ACHN (cell line): Measurements from ENCODE around the gene NTN4.
A peak's percentile ranks its signal among the peaks of the same experiment; 100 is the strongest.
"Not testable (repeated sequence)": the region's sequence is repeated elsewhere in the genome, so short reads cannot be mapped to it uniquely, and the experiment has no call there.

Source experiments
- DNase-seq: peaks from one replicate; pipeline ENCODE4 v3.0.0-alpha.2; 2015
- in situ Hi-C: cut with HindIII; loops from 2 replicates; pipeline ENCODE4 v1.10.0; 2017; ENCODE audit warnings: low sequenced_read_pairs, low pct_ligation_motif_present, low pct_unique_long_range_greater_than_20kb

The NTN4 gene

DNA sequence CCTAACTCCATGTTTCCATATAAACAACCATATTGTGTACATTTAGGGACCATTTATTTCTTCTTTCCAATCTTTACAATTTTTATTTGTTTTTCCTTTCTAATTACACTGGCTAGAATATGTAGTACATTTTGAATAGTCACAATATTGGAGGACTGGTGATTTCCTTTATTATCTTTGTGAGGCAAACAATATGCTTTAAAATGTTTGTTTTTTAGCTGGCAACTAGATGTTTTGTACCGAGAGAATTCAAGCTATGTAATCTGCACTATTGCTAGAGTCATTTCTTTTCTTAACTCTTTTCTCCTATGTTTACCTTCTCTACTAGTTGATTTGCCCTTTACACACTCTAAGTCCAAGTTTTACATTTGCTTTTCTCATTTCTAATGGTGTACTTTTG lies 13.3 kb upstream of the NTN4 start:
- in situ Hi-C loops, result no loop called here
- DNase-seq, result no peak

DNA sequence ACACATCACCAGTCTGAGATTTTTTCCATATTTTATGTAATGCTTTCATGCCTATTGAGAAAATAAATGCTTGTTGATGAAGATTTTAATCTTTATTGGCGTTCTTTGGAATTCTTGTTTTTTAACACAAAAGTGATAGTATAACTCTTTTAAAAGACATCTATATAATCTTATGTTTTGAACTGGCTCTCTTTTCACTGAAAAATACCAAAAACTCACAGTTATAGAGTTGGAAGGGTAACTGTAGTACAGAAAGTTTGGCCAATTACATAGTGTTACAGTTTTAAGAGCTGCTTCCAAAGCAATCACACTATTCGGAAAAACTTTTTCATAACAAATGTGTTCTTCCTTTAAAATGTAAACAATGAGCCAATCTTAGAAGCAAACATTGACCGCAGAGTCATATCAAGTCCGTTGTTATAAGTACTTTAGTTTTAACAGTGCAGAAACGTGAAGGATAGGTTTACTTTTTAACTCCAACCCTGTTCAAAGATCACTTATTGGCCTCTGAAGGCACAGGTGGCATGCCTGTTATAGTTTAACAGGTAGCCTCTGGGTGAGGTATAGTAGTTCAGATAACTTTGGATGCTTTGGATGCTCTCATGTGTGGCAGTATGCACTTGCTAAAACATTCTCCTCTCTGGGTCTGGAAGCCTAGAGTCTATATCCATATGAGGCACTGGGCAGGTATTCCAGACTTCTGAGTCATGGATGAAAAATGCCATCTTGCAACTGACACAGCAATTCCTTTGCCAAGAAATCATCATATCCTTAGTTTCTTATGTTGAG lies 12.1 kb upstream of the NTN4 start:
- DNase-seq, result peak; percentile 100
- in situ Hi-C loops, result no loop called here

DNA sequence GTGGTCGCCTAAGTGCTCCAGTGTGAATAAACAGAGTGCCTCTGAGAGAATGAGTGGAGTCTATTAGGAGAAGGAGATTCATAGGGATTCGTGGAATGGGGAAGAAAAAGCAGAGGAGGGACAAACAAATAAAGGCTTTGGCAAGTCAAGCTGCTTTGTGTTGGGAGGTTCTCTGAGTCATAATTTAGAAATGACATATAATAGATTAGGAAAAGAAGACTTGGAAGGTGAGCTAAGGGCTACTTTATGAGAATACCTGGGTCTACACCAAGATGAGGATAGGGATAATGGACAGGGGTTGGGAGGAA lies 6.4 kb upstream of the NTN4 start:
- in situ Hi-C loops, result no loop called here
- no peak for DNase-seq

DNA sequence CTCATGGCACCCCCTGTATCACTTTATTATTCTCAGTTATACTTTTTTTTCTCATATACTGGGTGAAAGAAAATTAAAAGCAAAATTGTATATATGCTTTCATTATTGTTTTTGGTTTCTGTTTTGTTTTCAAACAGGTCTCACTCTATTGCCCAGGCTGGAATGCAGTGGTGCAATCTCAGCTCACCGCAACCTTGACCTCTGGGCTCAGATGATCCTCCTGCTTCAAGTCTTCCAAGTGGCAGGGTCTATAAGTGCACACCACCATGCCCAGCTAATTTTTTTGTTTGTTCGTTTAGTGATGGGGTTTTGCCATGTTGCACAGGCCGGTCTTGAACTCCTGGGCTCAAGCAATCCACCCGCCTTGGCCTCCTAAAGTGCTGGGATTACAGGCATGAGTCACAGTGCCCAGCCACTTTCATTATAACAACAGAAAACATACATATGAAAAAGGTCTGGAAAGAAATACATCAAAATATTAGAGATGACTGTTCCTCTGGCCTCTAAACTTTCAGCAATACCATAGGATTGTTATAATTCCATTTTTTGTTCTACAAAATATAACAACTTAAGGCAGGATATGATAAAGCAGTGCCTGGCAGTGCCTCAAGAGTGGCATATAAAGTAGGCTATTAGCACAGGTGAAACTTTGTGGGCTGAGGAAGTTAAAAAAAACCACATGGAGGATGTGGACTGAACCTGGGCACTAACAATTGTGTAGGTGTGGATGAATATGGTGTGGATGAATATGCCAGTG lies 5.8 kb upstream of the NTN4 start:
- in situ Hi-C loops, result no loop called here
- peak; percentile 48 for DNase-seq

DNA sequence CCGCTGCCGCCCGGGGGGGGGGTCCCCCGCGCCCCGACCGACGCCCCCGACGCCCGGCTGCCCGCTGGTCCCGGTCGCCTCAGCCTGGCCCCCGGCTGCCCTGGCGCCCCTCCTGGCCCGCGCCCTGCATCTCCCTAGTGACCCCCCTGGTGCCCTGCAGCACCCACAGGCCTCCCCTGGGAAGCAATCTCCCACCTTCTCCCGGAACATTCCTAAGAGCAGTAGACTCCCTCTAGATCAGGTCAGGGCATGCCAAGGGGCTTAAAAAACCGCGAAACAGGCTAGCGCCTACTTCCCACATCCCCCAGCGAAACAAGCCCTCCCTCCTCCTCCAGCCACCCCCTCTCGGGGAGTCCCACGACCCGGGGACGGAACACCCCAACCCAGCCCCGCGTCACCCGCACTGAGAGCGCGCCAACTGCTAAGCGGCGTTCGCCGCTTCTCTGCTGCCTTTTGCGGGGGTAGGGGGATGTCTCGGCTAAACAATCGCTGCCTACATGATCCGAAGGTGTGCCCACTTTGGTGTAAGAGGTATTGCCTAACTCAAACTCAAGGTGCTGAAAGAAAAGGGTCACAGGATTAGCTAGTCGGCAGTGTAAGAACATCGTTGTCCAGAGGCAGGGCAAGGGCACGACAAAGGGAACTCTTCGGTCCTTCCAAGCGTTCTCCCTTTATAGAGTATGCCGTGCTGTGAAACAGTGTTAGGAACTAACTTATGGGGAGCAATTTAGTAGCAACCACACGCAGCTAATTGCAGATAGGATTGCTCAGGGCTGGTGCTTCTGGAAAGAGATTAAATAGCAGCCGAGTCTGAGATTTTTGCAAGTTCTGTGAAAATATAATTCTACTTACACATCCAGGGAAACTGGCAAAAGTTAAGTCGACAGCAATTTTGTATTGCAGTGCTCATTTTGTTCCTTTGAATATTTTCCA lies 619 bp upstream of the NTN4 start:
- DNase-seq, result peak; percentile 57
- in situ Hi-C loops, result no loop called here

DNA sequence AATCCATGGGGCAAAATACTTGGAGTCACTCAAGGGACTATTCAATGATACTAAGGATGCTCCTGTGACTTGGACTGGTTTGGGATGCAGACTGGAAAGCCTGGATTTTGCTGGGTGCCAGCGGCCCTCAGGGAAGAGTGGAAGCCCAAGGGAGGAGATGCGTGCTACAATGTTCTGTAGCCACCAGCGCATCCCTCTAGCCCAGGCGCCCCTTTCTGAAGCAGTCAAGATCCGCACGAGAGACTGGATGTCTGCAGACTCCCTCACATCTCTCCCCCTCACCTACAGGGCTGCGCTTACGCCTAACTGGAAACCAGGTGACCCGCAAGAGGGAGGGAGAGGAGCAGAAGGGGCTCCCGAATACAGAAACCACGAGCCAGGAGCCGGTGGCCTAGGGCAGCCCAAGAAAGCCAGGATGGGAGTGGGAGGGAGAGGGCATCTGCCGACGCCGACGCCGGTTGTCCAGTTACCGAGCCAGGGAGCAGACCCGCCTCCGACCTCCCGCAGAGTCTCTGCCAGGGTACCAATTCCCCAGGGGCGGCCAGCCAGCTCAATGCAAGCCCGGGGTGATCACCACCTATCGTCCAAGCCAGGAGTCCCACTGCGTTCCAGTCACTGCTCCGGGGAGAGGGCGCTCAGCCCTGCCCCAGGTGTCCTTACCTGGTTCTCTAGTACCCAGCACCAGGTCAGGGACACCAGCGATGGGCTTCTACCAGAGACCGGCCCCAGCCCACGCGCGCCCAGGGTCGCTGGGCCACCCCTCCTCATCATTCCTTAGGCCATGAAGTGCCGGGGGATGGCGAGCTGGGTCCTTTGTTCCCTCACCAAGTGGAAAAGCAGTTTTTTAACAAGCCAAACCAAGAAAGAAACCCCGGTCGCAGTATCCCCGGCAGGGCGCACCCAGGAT lies 1.2 kb downstream of the NTN4 start:
- peak; percentile 77 for DNase-seq
- in situ Hi-C loops, result no loop called here

DNA sequence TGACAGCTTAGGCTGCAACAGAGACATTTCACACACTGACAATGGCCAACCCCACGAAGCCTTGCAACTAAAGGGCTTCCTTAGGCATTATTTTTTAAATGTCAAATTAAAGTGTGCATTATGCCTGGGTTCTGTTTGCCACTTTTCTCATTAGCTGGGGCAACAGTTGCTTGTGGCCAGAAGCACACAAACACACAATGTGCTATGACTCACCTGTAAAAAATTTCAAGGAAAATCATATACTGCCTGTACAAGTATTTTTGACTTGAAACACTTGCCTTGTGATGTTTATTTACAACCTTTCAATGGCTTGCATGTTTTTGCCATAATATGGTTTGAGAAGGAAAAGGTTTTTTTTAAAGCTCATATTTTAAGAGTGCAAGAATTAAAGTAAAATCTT lies 1.9 kb downstream of the NTN4 start:
- DNase-seq, result peak; percentile 65
- in situ Hi-C loops, result no loop called here

DNA sequence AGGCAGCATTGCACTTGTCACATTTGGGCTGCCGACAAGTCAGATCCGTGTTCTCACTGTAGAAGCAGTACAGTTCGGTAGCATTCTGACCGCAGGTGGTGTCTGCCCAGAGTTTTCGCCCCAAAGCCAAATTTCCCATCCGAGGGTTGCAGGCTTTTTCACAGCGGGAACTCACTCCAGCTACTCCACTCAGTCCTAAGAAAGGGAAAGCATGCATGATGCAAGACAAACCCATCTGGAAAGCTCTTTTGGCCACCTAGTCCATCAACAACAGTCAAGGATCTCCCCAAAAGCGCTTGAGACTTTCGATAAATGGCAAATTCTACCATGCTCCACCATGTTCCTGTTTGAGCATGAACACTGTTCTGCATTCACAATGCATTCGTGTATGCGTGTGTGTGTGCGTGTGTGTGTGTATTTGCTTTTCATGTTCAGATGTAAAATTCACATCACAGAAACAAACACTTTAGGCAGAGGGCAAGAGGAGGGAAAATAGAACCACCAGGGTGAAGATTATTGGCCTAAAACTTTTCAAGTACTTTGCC lies 3.2 kb downstream of the NTN4 start:
- in situ Hi-C loops, result no loop called here

DNA sequence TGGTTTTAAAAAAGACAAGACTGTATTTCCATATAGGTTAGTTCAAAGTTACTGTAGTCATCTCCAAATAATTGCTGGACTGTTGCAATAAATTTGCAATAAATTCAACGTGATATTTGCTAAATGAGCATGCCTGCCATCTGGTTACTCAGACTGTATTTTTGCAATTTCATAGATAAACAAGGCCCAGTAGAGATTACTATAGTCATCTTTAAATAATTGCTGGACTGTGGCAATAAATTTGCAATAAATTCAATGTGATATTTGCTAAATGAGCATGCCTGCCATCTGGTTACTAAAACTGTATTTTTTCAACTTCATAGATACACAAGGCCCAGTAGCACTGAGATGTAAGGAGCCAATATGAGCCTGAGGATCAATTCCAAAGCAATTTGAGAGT lies 5.6 kb downstream of the NTN4 start:
- in situ Hi-C loops, result no loop called here
- no peak for DNase-seq

More for the DNA sequence above, 3.2 kb downstream of the NTN4 start:
- DNase-seq, result no peak

DNA sequence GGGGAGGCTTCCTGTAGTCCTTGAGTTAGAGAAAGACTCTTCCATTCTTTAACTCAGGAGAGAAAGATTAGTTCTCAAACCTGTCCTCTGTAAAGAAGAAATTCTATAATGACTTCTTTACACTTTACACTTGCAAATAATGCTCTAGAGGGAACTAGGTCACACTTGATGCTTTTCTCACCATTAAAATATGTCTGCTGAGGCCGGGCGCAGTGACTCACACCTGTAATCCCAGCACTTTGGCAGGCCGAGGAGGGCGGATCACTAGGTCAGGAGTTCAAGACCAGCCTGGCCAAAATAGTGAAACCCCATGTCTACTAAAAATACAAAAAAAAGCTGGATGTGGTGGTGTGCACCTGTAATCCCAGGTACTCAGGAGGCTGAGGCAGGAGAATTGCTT lies 6.3 kb downstream of the NTN4 start:
- peak; percentile 33 for DNase-seq
- in situ Hi-C loops, result no loop called here

DNA sequence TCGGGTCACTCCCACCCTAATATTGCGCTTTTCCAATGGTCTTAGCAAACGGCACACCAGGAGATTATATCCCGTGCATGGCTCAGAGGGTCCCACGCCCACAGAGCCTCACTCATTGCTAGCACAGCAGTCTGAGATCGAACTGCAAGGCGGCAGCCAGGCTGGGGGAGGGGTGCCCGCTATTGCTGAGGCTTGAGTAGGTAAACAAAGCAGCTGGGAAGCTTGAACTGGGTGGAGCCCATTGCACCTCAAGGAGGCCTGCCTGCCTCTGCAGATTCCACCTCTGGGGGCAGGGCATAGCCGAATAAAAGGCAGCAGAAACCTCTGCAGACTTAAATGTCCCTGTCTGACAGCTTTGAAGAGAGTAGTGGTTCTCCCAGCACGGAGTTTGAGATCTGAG lies 15.1 kb downstream of the NTN4 start:
- in situ Hi-C loops, DNase-seq: not testable (repeated sequence)

DNA sequence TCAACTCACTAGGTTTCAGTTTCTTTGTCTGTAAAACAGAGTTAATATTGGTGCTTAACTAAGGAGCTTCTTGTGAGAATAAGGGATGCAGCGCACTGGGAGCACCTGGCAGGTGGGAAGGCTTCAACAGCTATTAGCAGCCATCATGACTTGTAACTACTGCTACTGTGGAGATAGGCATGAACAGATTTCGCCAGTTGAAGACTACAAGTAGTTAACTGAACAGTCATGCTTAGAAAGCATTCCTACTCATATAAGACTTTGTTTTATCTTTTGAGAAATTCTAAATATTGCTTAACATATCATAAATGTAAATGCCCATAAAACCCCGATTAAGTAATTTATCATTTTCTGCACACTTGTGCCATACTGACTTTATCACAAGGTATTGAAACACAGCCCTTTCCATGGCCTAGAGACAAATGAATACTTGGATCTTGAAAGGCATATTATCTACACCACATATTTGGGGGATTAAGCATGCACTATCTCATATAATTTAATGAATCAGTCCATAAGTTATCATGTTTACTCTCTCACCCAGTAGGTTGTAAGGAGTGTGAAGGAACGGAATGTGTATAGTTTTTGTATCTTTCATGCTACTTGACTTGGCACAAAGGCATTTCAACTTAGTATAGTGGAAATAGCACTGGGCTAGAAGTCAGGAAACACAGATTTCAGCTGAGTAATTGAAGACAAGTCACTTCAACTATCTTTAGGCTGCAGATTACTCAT lies 16.1 kb downstream of the NTN4 start:
- DNase-seq, result no peak
- in situ Hi-C loops, result no loop called here

DNA sequence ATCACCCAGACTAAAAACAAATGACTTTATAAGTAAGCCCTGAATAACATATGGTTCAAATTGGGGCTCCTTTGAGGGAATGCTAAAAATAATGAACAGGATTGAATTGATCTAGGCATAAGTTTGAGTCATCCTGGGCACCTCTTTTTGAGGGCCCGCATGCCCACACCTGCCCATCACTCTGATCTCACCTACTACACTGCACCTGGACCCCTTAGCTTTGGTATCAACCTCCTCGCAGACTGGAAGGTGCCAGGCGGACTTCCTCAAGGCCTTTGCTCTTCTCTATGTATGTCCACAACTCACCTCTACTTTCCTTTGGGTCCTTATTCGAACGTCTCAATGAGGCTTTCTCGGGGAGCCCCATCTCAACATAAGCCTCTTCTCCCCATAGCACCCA lies 17.2 kb downstream of the NTN4 start:
- in situ Hi-C loops, result no loop called here
- DNase-seq, result no peak

DNA sequence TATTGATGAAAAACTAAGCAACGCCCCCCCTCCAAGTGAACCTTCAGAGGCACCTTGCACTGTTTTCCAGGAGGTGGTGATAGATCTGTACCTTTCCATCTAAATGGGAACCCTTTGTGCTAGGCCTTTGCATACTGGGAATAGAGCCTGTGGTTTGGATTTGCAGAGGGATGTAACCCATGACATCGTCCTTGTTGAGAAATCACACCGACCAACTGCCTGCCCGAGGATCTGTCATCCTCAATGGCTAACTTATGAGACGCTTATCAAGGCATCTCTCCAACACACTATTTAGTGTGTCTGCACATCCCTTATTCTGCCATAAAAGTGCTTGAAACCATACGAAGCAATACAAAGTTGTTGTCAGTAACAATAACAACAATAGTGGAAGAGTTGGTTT lies 22.9 kb downstream of the NTN4 start:
- in situ Hi-C loops, result no loop called here
- no peak for DNase-seq

DNA sequence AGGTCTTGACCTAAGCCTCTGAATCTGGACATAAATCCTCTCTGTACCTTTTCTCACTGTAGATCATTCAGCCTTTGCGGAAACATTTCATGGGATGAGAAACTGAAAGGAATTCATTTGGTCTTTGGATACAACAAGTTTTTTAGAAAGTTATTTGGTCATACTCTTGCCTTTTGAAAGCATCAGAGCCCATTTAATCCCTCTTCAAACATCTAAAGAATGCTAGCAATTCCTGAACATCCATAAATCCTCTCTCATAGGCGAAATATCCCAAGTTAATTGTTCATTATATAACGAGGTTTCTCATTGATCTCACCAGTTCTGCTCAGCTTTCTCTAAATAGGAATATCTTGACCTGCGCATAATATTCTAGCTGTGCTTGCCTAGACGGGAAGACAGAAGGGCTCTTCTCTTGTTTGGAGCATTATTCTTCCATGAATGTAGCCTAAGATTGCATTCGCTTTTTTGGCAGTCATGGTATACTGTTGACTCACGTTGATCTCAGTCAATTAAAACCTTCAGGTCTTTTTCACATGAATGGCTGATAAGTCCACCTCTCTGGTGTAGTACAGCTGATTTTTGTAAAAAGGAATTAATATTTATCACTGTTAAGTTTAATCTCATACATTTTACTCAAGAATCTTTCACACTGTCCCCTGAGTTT lies 24.1 kb downstream of the NTN4 start:
- in situ Hi-C loops, result no loop called here
- DNase-seq, result no peak

DNA sequence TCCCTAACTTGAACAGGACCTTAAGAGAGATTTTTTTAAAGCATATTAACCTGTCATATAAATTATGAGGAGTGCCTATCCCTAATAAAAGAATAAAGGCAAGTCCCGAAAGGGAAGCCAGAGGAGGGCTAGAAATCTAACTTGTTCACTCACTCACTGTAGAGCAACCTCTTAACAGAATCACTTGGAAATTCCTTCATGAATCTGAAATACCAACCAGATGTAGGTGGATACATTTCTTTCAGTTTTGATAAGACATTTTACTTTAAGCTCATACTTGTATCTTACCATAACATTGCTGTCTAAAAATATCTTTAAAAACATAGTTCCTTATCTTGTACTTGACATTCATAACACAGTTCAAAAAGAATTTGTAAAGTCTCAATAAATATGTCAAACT lies 25.7 kb downstream of the NTN4 start:
- DNase-seq, result no peak
- in situ Hi-C loops, result no loop called here

DNA sequence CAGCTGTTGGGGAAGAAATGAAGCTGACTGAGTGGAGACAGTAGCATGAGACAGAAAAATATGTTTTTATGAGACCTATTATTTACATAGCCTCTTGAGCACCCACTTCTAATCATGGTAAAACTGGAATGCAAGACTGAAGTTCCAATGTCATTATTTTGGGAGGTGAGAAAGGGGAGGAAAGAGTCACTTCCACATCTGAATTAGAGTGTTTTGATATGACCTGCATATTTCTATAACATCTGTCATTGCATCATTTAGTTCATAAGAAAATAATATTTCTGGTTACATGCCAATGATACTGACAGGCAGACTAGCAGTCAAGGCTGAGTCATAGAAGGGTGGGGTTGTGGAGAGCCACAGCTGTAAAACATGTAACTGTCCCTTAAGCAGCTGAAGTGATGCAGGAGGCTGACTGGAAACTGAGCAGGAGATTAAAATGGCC lies 26.7 kb downstream of the NTN4 start:
- DNase-seq, result peak; percentile 28
- in situ Hi-C loops, result no loop called here
